ENCODE measurements around the gene ERCC5. TPM values are rescaled to one million over a fixed set of nuclear protein-coding genes. Genes with fewer than 3 reads are reported as not detected.

ERCC5 gene
- total RNA-seq, 6 experiments from 2014 or later: 21.6 to 47.4 (median 29.2) TPM

GRCh38 chr13:102922184-102922583 lies 76.4 kb downstream of the ERCC5 start:
- H3K4me3 ChIP-seq: no peak overlapping the region
- H3K27me3 ChIP-seq: no peaks in the 10 kb centered on the region
- no peak for DNase-seq
- no peak overlapping the region for H3K27ac ChIP-seq
- H3K4me1 ChIP-seq: no peaks in the 10 kb centered on the region
- H3K36me3 ChIP-seq: no peaks in the 10 kb centered on the region
- H3K9me3 ChIP-seq: no peaks in the 10 kb centered on the region
- 83% methylated on average over 5 of the region's 5 CpGs for WGBS (ENCODE audit: insufficient coverage, low coverage, low lambda C conversion rate, missing lambda C conversion rate)
- no peak for TF ChIP-seq CTCF (IDR thresholded peaks at IDR 0.05)
- TF ChIP-seq POLR2A (IDR thresholded peaks at IDR 0.05): no peak
- ATAC-seq: no peak
- intact Hi-C loops (cut with DNase I): no loop called here

Other genes starting within 250 kb of the ERCC5 start
- gene TPP2, start 249.0 kb upstream of the ERCC5 start, total RNA-seq: 10 to 100 TPM; 18.4 to 35.3 (median 28.4) TPM
- gene METTL21C, start 151.0 kb upstream of the ERCC5 start, total RNA-seq: not detected
- 10 to 100 TPM in 5 of 6 experiments, 1 to 10 TPM in 1; 9.4 to 21.4 (median 14.7) TPM for gene TEX30, start 72.2 kb upstream of the ERCC5 start, total RNA-seq
- 1 to 10 TPM; 3.8 to 7.7 (median 5.3) TPM for gene POGLUT2, start 47.1 kb upstream of the ERCC5 start, total RNA-seq
- gene BIVM, start 46.9 kb upstream of the ERCC5 start, total RNA-seq: 10 to 100 TPM; 12.0 to 19.4 (median 16.8) TPM
- gene SLC10A2, start 220.4 kb downstream of the ERCC5 start, total RNA-seq: not detected